ENCODE measurements around the gene C1GALT1C1L. TPM values are rescaled to one million over a fixed set of nuclear protein-coding genes. Genes with fewer than 3 reads are reported as not detected.

The C1GALT1C1L gene
- total and polyA plus RNA-seq, 2 of the 4 experiments (the other 2 are of a cell fraction): 0.36 to 0.63 TPM

GRCh38 chr2:43648994-43649701 lies 27.1 kb downstream of the C1GALT1C1L start:
- Histone ChIP-seq H2AK9ac (replicated peaks; ENCODE audit: low read depth, low read length, poor library complexity) (no peak overlapping the region), H3K9ac (ENCODE audit: low read depth, low read length) (no peak overlapping the region; the same call in 1 of the 2 replicates), H3K14ac (replicated peaks; ENCODE audit: low read depth, low read length) (peak overlapping the region; percentile 46; the same call in 1 of the 2 replicates), H3K4me1 (ENCODE audit: control insufficient read depth, insufficient read depth, low read length) (peaks cover 5% of the 10 kb centered on the region), H3K18ac (ENCODE audit: low read depth, low read length) (peak overlapping the region; percentile 91), H3K79me1 (ENCODE audit: low read depth in 1 of 2, low read length in 2 of 2) (no peaks in the 10 kb centered on the region), H2BK15ac (ENCODE audit: low read depth, low read length) (peak overlapping the region; percentile 45; the same call in 1 of the 3 replicates), H3K27ac (ENCODE audit: insufficient read depth, low read length) (peak overlapping the region; percentile 66; the same call in 1 of the 2 replicates), H3K4me2 (ENCODE audit: low read depth, low read length) (peak overlapping the region; percentile 97), H3K4me3 (ENCODE audit: insufficient read depth, low read depth, low read length) (no peak overlapping the region), H3K56ac (ENCODE audit: extremely low read depth, insufficient read depth, low read length) (peak overlapping the region; percentile 58; the same call in 1 of the 2 replicates), H3K4ac (ENCODE audit: low read depth, low read length) (peak overlapping the region; percentile 51), H4K91ac (ENCODE audit: insufficient read depth, low read depth, low read length) (peak overlapping the region; percentile 72; the same call in 1 of the 2 replicates), H3K36me3 (ENCODE audit: control insufficient read depth, insufficient read depth, low read length) (no peaks in the 10 kb centered on the region), H2AK5ac (ENCODE audit: low read depth, low read length) (peak overlapping the region; percentile 23; the same call in 1 of the 2 replicates), H4K8ac (ENCODE audit: low read depth in 2 of 2, low read length in 2 of 2) (peak overlapping the region in 1 of 2 experiments; percentile 76; a peak in 2 of 4 replicates), H2BK5ac (ENCODE audit: low read depth, low read length, poor library complexity, severe bottlenecking) (peak overlapping the region; percentile 65), H3K9me3 (ENCODE audit: control insufficient read depth, insufficient read depth, low read length) (no peaks in the 10 kb centered on the region), H3K27me3 (ENCODE audit: control insufficient read depth, insufficient read depth, low read length) (no peaks in the 10 kb centered on the region; the same call in 1 of the 2 replicates), H4K20me1 (ENCODE audit: insufficient read depth, low read length) (no peaks in the 10 kb centered on the region), H2AFZ (replicated peaks; ENCODE audit: low read length, poor library complexity) (no peak overlapping the region), H2BK120ac (ENCODE audit: low read depth, low read length) (peak overlapping the region; percentile 66), H3K9me1 (ENCODE audit: insufficient read depth, low read length) (peaks cover 3% of the 10 kb centered on the region), H4K5ac (ENCODE audit: low read depth, low read length) (peak overlapping the region; percentile 83; the same call in 1 of the 2 replicates), H2BK20ac (ENCODE audit: low read depth, low read length) (peak overlapping the region; percentile 70), H3K23ac (ENCODE audit: low read depth, low read length) (peak overlapping the region; percentile 34)
- ATAC-seq (ENCODE audit: low read depth): peak; percentile 92
- dilution Hi-C loops (cut with HindIII; ENCODE audit: low sequenced_read_pairs, unreplicated experiment): no loop called here
- CTCF ChIA-PET: no interaction called here
- BruUV-seq (replicated peaks): no TSS peak
- in situ Hi-C loops (cut with MboI; ENCODE audit: low sequenced_read_pairs): no loop called here
- 100% methylated on average over 1 of the region's 3 CpGs; no CpG with 5 or more reads in 1 of the 2 experiments for WGBS, 2 experiments (ENCODE audit: extremely low coverage in 2 of 2, insufficient read length in 1 of 2)
- TF ChIP-seq CTCF (conservative IDR thresholded peaks at IDR 0.05; ENCODE audit: low read depth, low read length) (no peak), MAFK (IDR thresholded peaks at IDR 0.05; ENCODE audit: low read depth, low read length) (no peak), CEBPB (IDR thresholded peaks at IDR 0.05; ENCODE audit: low read depth, low read length) (0 out of 2 replicates have a peak, but pooled peaks have one; percentile 17), RCOR1 (IDR thresholded peaks at IDR 0.05; ENCODE audit: insufficient replicate concordance, low read length) (no peak)
- peak; percentile 69 for DNase-seq
- intact Hi-C loops (cut with micrococcal nuclease): no loop called here
- POLR2A ChIA-PET (ENCODE audit: unreplicated experiment): no interaction called here

Data from IMR-90 (cell line).